GM21526 (cell line): ENCODE data around the gene RAB3IL1.
"Not testable (repeated sequence)": the region's sequence is repeated elsewhere in the genome, so short reads cannot be mapped to it uniquely, and the experiment has no call there.

Source experiments
- ATAC-seq: cut with Tn5 transposase; IDR thresholded peaks from one replicate; pipeline ENCODE4 v1.9.1; 2021; ENCODE audit warnings: moderate library complexity; ENCODE audit not compliant: unreplicated experiment, low FRiP score

RAB3IL1 gene

DNA sequence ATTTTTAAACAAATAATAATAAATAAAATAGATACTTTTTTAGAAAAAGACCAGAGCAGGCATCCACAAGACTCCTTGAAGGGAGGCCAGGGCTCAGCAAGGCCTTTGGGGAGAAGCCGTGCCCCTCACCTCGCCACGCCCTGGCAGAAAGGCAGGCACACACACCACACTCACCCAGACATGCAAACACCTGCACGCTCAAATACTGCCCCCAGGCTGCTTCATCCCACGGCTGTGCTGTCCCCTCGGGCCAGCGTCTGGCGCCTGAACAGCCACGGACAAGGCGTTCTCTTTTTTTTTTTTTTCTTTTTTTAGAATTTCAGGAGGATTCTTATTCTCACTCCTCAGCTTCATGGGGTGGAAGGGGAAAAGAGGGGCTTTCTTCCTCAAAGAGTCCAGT is 27.5 kb downstream of the RAB3IL1 start:
- no peak for ATAC-seq

DNA sequence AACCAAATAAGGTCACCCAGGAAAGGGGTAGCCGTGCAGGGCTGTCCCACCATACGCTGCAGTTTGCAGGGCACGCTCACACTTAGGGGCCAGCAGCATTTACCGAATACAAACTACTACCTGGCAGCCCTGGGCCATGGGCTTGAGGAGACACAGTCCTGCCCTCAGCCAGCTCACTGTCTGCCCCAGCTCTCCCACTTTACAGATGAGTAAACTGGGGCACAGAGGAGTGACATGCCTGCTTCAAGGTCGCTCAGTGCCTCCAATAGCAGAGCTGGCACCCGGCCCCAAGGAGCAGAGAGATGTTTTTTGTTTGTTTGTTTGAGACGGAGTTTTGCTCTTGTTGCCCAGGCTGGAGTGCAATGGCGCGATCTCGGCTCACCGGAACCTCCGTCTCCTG is 28.8 kb downstream of the RAB3IL1 start:
- no peak for ATAC-seq

- no peak for ATAC-seq
Observed at GRCh38 chr11:61887839-61888494, 29.4 kb downstream of the RAB3IL1 start.

- ATAC-seq = no peak
Observed at GRCh38 chr11:61886643-61887042, 30.7 kb downstream of the RAB3IL1 start.

- no peak for ATAC-seq
Observed at GRCh38 chr11:61885784-61886580, 31.4 kb downstream of the RAB3IL1 start.

DNA sequence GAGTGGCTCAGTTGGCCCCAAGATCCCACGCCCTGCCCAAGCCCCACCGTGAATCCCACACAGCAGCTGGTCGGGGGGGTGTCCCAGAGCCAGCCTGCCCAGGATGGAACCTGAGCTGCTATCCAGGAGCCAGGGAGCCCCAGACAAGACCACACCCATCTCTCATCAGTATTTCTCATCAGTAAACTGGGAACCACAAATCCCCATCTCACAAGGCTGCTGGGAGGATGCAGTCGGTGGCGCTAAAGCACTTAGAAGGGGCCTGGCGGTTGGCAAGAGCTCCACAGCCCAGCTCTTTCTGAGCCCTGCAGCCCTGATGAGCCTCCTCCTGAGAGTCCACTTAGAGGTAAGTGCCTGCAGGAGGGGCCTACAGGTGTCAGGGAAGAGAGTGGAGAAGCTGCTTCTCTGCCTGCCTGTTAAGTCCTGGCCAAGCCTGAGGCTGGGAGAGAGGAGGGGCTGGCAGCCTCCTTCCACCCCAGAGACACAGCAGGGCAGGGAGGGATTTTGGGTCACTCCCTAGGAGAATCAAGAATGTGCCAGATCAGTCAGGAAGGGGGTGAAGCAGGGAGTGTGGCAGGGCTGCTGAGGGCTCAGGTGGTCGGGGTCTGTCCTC is 32.1 kb downstream of the RAB3IL1 start:
- no peak for ATAC-seq

GRCh38 chr11:61883947-61884346 is 33.4 kb downstream of the RAB3IL1 start:
- ATAC-seq = no peak

DNA sequence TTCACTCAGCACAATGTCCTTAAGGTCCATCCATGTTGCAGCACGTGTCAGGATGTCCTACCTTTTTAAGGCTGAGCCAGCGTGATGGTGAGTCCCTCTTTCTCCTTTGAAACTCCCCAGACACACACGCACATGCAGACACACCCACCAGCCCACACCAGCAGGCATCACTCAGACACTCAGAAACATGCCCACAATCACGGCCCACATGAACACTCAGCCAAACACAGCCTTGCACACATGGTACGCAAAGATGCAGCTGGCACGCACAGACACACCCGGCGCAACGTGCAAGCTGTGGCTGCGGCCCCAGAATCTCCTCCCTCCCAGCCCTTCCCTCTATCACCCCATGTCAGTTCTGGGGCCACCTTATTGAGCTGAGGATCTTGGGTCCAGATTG is 34.0 kb downstream of the RAB3IL1 start:
- no peak for ATAC-seq

GRCh38 chr11:61882879-61883278 is 34.5 kb downstream of the RAB3IL1 start:
- no peak for ATAC-seq

GRCh38 chr11:61882267-61882666 is 35.1 kb downstream of the RAB3IL1 start:
- ATAC-seq = not testable (repeated sequence)

DNA sequence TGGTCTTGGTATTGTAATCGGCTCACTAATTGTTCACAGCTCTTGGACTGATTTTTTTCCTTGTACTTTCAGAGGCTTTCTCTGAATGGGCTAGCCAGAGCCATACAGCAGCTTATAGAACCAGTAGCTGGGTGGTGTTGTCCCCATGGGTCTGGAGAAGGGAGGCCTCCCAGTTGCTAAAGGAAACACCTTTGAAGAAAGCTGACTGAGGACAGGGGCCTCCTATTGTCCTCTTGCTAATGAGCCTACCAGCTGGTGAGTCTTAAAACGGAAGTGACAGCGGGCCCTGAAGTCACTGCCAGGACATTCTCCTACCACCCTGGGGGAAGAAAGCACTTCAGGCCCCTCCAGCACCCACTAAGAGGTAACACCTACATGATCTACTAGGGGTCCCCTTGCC is 36.0 kb downstream of the RAB3IL1 start:
- ATAC-seq = no peak

DNA sequence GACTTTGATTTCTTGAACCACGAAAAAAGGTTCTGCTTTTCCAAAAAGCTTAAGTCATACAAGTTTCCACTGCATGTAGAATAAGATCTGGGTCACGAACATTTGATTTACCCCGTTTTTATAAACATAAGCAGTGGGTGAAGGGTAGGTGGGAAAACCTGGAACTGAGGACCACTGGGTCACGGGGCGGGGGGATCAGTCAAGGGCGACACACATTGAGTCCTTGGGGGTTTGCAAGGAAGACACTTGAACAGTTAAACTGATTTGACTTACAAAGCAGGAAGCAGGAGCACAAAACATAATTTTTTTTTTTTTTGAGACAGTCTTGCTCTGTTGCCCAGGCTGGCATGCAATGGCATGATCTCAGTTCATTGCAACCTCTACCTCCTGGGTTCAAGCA is 36.9 kb downstream of the RAB3IL1 start:
- ATAC-seq = no peak

GRCh38 chr11:61880031-61880430 is 37.3 kb downstream of the RAB3IL1 start:
- no peak for ATAC-seq

- ATAC-seq = no peak
Observed at GRCh38 chr11:61879152-61879551, 38.2 kb downstream of the RAB3IL1 start.

DNA sequence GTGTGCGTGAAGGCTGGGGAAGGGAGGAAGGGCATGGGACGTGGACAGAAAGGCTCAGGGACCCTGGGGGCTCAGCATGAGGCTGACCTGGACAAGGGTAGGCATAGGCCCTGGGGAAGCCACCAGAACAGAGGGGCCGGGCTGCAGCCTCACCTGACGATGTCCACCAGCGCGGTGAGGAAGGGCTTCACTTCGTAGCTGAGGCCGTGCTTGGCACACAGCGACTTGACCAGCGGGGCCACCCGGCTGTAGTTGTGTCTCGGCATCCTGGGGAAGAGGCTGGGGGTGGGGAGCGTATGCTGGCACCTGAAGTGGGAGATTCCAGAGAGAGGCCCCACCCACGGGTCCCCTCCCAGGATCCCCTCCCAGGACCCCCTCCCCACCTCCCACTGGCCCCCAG is 41.7 kb downstream of the RAB3IL1 start:
- ATAC-seq = no peak

GRCh38 chr11:61874853-61875252 is 42.5 kb downstream of the RAB3IL1 start:
- no peak for ATAC-seq

GRCh38 chr11:61874377-61874809 is 43.0 kb downstream of the RAB3IL1 start:
- ATAC-seq = no peak

GRCh38 chr11:61873588-61874376 is 43.6 kb downstream of the RAB3IL1 start:
- no peak for ATAC-seq

DNA sequence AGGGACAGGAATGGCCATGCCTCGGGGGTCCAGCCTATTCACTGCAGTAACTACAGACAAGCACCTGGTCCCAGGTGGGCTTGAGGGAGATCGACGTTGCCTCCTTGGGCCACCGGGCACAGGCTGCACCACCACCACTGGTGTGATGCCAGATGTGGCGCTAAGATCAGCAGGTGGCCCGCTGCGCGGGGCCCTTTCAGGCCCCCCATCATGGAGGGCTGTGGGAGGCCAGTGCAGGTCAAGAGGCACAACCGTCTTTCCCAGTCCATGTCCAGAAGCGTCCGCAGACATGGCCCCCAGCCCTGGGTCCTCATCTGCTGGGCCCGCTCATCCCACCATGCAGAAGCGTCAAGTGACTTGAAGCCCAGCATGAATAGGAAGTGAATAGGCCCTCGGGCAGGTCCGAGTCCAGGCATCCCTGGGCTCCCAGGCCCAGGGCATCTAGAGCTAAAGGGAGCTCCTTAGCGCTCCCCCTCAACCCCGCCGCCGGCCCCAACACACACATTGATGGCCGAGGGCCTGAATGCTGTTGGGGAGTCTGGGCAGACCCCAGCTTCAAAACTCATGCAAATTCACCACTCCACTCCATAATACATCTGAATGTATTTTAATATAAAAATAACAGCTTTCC is 44.3 kb downstream of the RAB3IL1 start:
- no peak for ATAC-seq

DNA sequence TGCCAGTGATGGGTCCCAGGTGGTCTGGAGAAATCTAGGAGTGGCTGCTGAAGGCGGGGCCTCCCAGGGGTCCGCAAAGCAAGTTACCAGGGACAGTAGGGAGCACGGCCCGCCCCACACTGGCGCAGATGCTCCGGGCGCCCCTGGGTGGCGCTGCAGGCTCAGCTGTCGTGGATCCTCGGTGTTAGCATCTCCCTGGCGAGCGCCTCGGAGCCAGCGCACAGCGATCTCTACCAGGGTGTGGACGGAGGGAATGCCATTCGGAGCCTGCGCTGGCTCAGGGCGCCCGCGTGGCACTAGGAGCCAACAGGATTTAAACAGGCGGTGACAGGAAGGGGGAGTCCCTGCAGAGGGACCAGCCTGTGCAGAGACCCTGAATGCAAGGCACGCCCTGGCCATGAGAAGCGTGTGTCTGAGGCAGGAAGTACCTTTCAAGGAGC is 46.2 kb downstream of the RAB3IL1 start:
- ATAC-seq = no peak
